LNCAP (cell line): Measurements from ENCODE around the gene RAPGEF5.

Experiments used
- TF ChIP-seq, protein P1 (sequence below): fragments of 450-650 bp; IDR thresholded peaks from 2 replicates; pipeline ENCODE4 v1.5.1; 2017; ENCODE audit warnings: mild to moderate bottlenecking

The RAPGEF5 gene

DNA sequence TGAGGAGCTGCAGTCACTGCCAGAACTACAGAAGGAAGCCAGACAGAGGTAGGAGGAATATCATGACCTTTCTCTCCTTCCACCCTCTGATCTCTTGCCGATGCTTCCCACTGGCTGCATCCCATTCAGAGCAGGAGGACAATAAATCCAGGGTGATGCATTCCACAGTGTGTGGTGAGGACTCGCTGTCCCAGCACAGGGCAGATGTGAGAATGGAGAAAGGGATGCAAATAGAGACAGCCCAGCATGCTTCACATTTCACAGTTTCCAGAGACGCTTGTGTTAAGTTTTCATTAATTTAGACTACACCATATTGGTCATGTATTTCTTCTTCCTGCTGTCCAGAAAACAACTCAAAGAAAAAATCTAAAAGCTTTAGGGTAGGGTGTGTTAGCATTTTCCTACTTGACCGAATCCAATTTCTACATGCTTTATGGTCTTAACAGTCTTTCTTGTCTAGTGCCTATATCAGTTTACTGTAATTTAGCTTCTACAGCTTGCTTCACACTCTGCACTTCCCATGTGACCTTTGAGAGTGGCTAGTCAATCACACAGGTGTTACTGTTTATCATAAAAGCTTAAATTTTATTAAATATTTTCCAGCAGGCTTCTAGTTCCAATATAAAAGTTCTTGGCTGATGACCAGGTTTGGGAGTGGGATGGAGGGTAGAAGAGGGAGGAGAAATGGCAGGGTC is 155.6 kb downstream of the RAPGEF5 start:
- TF ChIP-seq, protein P1, sequence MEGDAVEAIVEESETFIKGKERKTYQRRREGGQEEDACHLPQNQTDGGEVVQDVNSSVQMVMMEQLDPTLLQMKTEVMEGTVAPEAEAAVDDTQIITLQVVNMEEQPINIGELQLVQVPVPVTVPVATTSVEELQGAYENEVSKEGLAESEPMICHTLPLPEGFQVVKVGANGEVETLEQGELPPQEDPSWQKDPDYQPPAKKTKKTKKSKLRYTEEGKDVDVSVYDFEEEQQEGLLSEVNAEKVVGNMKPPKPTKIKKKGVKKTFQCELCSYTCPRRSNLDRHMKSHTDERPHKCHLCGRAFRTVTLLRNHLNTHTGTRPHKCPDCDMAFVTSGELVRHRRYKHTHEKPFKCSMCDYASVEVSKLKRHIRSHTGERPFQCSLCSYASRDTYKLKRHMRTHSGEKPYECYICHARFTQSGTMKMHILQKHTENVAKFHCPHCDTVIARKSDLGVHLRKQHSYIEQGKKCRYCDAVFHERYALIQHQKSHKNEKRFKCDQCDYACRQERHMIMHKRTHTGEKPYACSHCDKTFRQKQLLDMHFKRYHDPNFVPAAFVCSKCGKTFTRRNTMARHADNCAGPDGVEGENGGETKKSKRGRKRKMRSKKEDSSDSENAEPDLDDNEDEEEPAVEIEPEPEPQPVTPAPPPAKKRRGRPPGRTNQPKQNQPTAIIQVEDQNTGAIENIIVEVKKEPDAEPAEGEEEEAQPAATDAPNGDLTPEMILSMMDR = no peak

- TF ChIP-seq, protein P1 = no peak
Measured at GRCh38 chr7:22200777-22201176, 156.2 kb downstream of the RAPGEF5 start.

GRCh38 chr7:22200238-22200637 is 156.7 kb downstream of the RAPGEF5 start:
- TF ChIP-seq, protein P1 = no peak

DNA sequence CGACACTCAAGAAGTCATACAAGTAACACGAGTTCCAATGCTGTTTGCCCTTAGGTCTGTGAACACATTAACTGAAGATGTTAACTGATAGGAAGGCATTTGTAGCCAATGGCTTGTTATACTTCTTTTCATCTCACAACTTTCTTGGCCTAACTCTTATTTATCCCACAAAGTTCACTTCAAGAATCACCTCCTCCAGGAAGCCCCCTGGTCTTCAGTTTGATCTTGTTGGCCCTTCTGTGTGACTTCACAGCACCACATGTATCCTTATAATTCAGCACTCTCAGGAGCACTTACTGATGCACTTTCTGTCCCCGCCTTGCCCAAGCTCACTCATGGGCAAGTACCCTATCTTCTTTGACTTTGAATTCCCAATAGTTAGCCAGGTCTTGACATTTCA is 159.6 kb downstream of the RAPGEF5 start:
- TF ChIP-seq, protein P1 = no peak

GRCh38 chr7:22196429-22196828 is 160.5 kb downstream of the RAPGEF5 start:
- TF ChIP-seq, protein P1 = no peak

- TF ChIP-seq, protein P1 = no peak
Measured at GRCh38 chr7:22195397-22196172, 161.4 kb downstream of the RAPGEF5 start.

GRCh38 chr7:22194658-22195273 is 162.2 kb downstream of the RAPGEF5 start:
- TF ChIP-seq, protein P1 = no peak
